SK-N-SH treated with all-trans-retinoic acid at 6 μM for 48 hours (cell line): ENCODE measurements around the gene NDUFAF4.

ENCODE experiments used
- ATAC-seq: fragments of 200-7000 bp; cut with Tn5 transposase; 3 replicates; pipeline ENCODE4 v1.9.1; 2020; ENCODE audit warnings: mild to moderate bottlenecking, moderate library complexity
- ARNTL ChIP-seq: fragments of 450-650 bp; formaldehyde crosslinking; IDR thresholded peaks from 2 replicates; pipeline ENCODE4 v1.5.0; 2020; ENCODE audit warnings: low read depth, mild to moderate bottlenecking, moderate library complexity, borderline replicate concordance
- CREB5 ChIP-seq: fragments of 250-450 bp; sonication (Bioruptor Pico); IDR thresholded peaks from 2 replicates; pipeline ENCODE4 v1.5.1; 2020; ENCODE audit warnings: low read depth, mild to moderate bottlenecking, moderate library complexity
- CSRNP3 ChIP-seq: fragments of 250-450 bp; sonication (Bioruptor Pico); IDR thresholded peaks from 2 replicates; pipeline ENCODE4 v1.5.1; 2021; ENCODE audit warnings: mild to moderate bottlenecking, moderate library complexity
- ESRRG ChIP-seq: fragments of 250-450 bp; sonication (Bioruptor Pico); IDR thresholded peaks from 2 replicates; pipeline ENCODE4 v1.6.1; 2021; ENCODE audit warnings: mild to moderate bottlenecking
- GLIS3 ChIP-seq: fragments of 250-450 bp; sonication (Bioruptor Pico); IDR thresholded peaks from 2 replicates; pipeline ENCODE4 v1.5.0; 2020; ENCODE audit warnings: mild to moderate bottlenecking, moderate library complexity
- OSR1 ChIP-seq: fragments of 250-450 bp; sonication (Bioruptor Pico); IDR thresholded peaks from 2 replicates; pipeline ENCODE4 v1.8.0; 2022; ENCODE audit warnings: moderate library complexity, mild to moderate bottlenecking, inconsistent platforms
- PATZ1 ChIP-seq: fragments of 250-450 bp; sonication (Bioruptor Pico); IDR thresholded peaks from 2 replicates; pipeline ENCODE4 v1.8.0; 2020; ENCODE audit warnings: mild to moderate bottlenecking, moderate library complexity, borderline replicate concordance
- POU6F1 ChIP-seq: fragments of 250-450 bp; sonication (Bioruptor Pico); IDR thresholded peaks from 2 replicates; pipeline ENCODE4 v1.8.0; 2021; ENCODE audit warnings: low read depth, mild to moderate bottlenecking, moderate library complexity, borderline replicate concordance
- PPARA ChIP-seq: fragments of 250-450 bp; sonication (Bioruptor Pico); IDR thresholded peaks from 2 replicates; pipeline ENCODE4 v1.5.0; 2020; ENCODE audit warnings: mild to moderate bottlenecking, borderline replicate concordance
- RARB ChIP-seq: fragments of 250-450 bp; sonication (Bioruptor Pico); IDR thresholded peaks from 2 replicates; pipeline ENCODE4 v1.8.0; 2021; ENCODE audit warnings: mild to moderate bottlenecking, moderate library complexity
- SNAI2 ChIP-seq: fragments of 250-450 bp; sonication (Bioruptor Pico); IDR thresholded peaks from 2 replicates; pipeline ENCODE4 v1.5.0; 2020; ENCODE audit warnings: mild to moderate bottlenecking, moderate library complexity
- TCF4 ChIP-seq: fragments of 250-450 bp; sonication (Bioruptor Pico); IDR thresholded peaks from 2 replicates; pipeline ENCODE4 v1.8.0; 2021; ENCODE audit warnings: mild to moderate bottlenecking, moderate library complexity, borderline replicate concordance
- TOX ChIP-seq: fragments of 250-450 bp; sonication (Bioruptor Pico); IDR thresholded peaks from 2 replicates; pipeline ENCODE4 v1.8.0; 2021; ENCODE audit warnings: mild to moderate bottlenecking, moderate library complexity, borderline replicate concordance
- TSHZ2 ChIP-seq: fragments of 250-450 bp; sonication (Bioruptor Pico); IDR thresholded peaks from 2 replicates; pipeline ENCODE4 v1.5.0; 2020; ENCODE audit warnings: mild to moderate bottlenecking, moderate library complexity
- ZC3H10 ChIP-seq: fragments of 250-450 bp; sonication (Bioruptor Pico); IDR thresholded peaks from 2 replicates; pipeline ENCODE4 v1.5.1; 2021; ENCODE audit warnings: mild to moderate bottlenecking, moderate library complexity
- ZFP3 ChIP-seq: fragments of 250-450 bp; sonication (Bioruptor Pico); IDR thresholded peaks from 2 replicates; pipeline ENCODE4 v1.5.0; 2020; ENCODE audit warnings: mild to moderate bottlenecking, moderate library complexity
- ZFP30 ChIP-seq: fragments of 450-650 bp; formaldehyde crosslinking; IDR thresholded peaks from 2 replicates; pipeline ENCODE4 v1.5.0; 2022; ENCODE audit warnings: mild to moderate bottlenecking, moderate library complexity
- ZNF565 ChIP-seq: fragments of 450-650 bp; formaldehyde crosslinking; conservative IDR thresholded peaks from 2 replicates; pipeline ENCODE4 v1.5.0; 2020; ENCODE audit warnings: low read depth, mild to moderate bottlenecking, moderate library complexity
- ZNF70 ChIP-seq: fragments of 450-650 bp; formaldehyde crosslinking; IDR thresholded peaks from 2 replicates; pipeline ENCODE4 v1.5.0; 2020; ENCODE audit warnings: mild to moderate bottlenecking, moderate library complexity
- ZNF8 ChIP-seq: fragments of 450-650 bp; formaldehyde crosslinking; IDR thresholded peaks from 2 replicates; pipeline ENCODE4 v1.5.0; 2020; ENCODE audit warnings: mild to moderate bottlenecking, moderate library complexity

Gene NDUFAF4

GRCh38 chr6:96925290-96925687 lies 27.6 kb upstream of the NDUFAF4 start:
- no peak for TF ChIP-seq ZNF8
- no peak for TF ChIP-seq CREB5 (CRISPR knock-in tag)
- no peak for TF ChIP-seq POU6F1 (CRISPR knock-in tag)
- no peak for TF ChIP-seq CSRNP3
- TF ChIP-seq GLIS3, result no peak
- TF ChIP-seq ZNF70, result no peak
- no peak for TF ChIP-seq ZFP30
- TF ChIP-seq ZC3H10, result no peak
- no peak for TF ChIP-seq SNAI2 (CRISPR knock-in tag)
- TF ChIP-seq TOX (CRISPR knock-in tag), result no peak
- no peak for ATAC-seq

GRCh38 chr6:96923871-96924493 lies 26.3 kb upstream of the NDUFAF4 start:
- peak; percentile 49 for ATAC-seq
- no peak for TF ChIP-seq TCF4 (CRISPR knock-in tag)
- TF ChIP-seq OSR1 (CRISPR knock-in tag), result no peak
- no peak for TF ChIP-seq TSHZ2
- no peak for TF ChIP-seq ZFP3 (CRISPR knock-in tag)
- no peak for TF ChIP-seq ESRRG (CRISPR knock-in tag)

- ATAC-seq, result no peak
- TF ChIP-seq TSHZ2, result no peak
- TF ChIP-seq PATZ1, result no peak
- TF ChIP-seq ZNF70, result no peak
- no peak for TF ChIP-seq ZNF565
- TF ChIP-seq RARB (CRISPR knock-in tag), result no peak
- TF ChIP-seq ARNTL (CRISPR knock-in tag), result no peak
- TF ChIP-seq CSRNP3, result no peak
- TF ChIP-seq CREB5 (CRISPR knock-in tag), result no peak
- TF ChIP-seq ZC3H10, result no peak
- no peak for TF ChIP-seq TOX (CRISPR knock-in tag)
- TF ChIP-seq OSR1 (CRISPR knock-in tag), result no peak
- no peak for TF ChIP-seq POU6F1 (CRISPR knock-in tag)
- TF ChIP-seq ZFP3 (CRISPR knock-in tag), result no peak
- TF ChIP-seq GLIS3, result no peak
- TF ChIP-seq PPARA, result no peak
Measured at GRCh38 chr6:96923400-96923799, 25.7 kb upstream of the NDUFAF4 start.
